ENCODE measurements around the gene LRRC4.

Gene LRRC4

GRCh38 chr7:128008141-128008540 lies 23.1 kb downstream of the LRRC4 start:
- no peak overlapping the region for H3K4me3 ChIP-seq (ENCODE audit: low read length)
- TF ChIP-seq CTCF (conservative IDR thresholded peaks at IDR 0.05; ENCODE audit: low read length) = no peak
- DNase-seq (ENCODE audit: low read depth) = no peak

GRCh38 chr7:128007303-128007680 lies 23.9 kb downstream of the LRRC4 start:
- H3K4me3 ChIP-seq (ENCODE audit: low read length) = no peak overlapping the region
- no peak for TF ChIP-seq CTCF (conservative IDR thresholded peaks at IDR 0.05; ENCODE audit: low read length)
- DNase-seq (ENCODE audit: low read depth) = no peak

- TF ChIP-seq CTCF (conservative IDR thresholded peaks at IDR 0.05; ENCODE audit: low read length) = no peak
- no peak overlapping the region for H3K4me3 ChIP-seq (ENCODE audit: low read length)
- DNase-seq (ENCODE audit: low read depth) = no peak
These were observed 24.5 kb downstream of the LRRC4 start for GRCh38 chr7:128006550-128007302.

- no peak for DNase-seq (ENCODE audit: low read depth)
- TF ChIP-seq CTCF (conservative IDR thresholded peaks at IDR 0.05; ENCODE audit: low read length) = no peak
- H3K4me3 ChIP-seq (ENCODE audit: low read length) = no peak overlapping the region
These were observed 25.5 kb downstream of the LRRC4 start for GRCh38 chr7:128005759-128006159.

GRCh38 chr7:128005117-128005516 lies 26.1 kb downstream of the LRRC4 start:
- H3K4me3 ChIP-seq (ENCODE audit: low read length) = no peak overlapping the region
- no peak for TF ChIP-seq CTCF (conservative IDR thresholded peaks at IDR 0.05; ENCODE audit: low read length)
- no peak for DNase-seq (ENCODE audit: low read depth)

- no peak for TF ChIP-seq CTCF (conservative IDR thresholded peaks at IDR 0.05; ENCODE audit: low read length)
- H3K4me3 ChIP-seq (ENCODE audit: low read length) = no peak overlapping the region
These were observed 26.6 kb downstream of the LRRC4 start for GRCh38 chr7:128004623-128005022.

GRCh38 chr7:128003787-128004186 lies 27.4 kb downstream of the LRRC4 start:
- H3K4me3 ChIP-seq (ENCODE audit: low read length) = no peak overlapping the region
- DNase-seq (ENCODE audit: low read depth) = no peak
- no peak for TF ChIP-seq CTCF (conservative IDR thresholded peaks at IDR 0.05; ENCODE audit: low read length)

More at GRCh38 chr7:128004623-128005022, 26.6 kb downstream of the LRRC4 start:
- no peak for DNase-seq (ENCODE audit: low read depth)

All from AG10803 (cell line).